Umbilical cord (tissue), 2 donors: ENCODE data around the gene NKX1-1. TPM values are rescaled to one million over a fixed set of nuclear protein-coding genes. Genes with fewer than 3 reads are reported as not detected.
"Not testable (repeated sequence)": the region's sequence is repeated elsewhere in the genome, so short reads cannot be mapped to it uniquely, and the experiment has no call there.

Experiments used
- DNase-seq: peaks from one replicate; pipeline ENCODE4 v3.0.0-alpha.2; 2015; ENCODE audit warnings: low spot score
- total RNA-seq: library from RNA; depleted of rRNA; stranded (reverse); fragments of >200 nt; gene quantifications from one replicate; pipeline ENCODE4 v1.2.3, GENCODE V29; 2014; ENCODE audit warnings: low replicate concordance; ENCODE audit not compliant: insufficient read depth

Gene NKX1-1
- total RNA-seq, 1 donor from 2014 or later, result 1.9 TPM

GRCh38 chr4:1404573-1405253, 1.5 kb downstream of the NKX1-1 start:
- DNase-seq, result no peak

- no peak for DNase-seq
Observed at GRCh38 chr4:1403591-1404572, 2.4 kb downstream of the NKX1-1 start.

- no peak for DNase-seq
Observed at GRCh38 chr4:1403177-1403583, 3.1 kb downstream of the NKX1-1 start.

GRCh38 chr4:1402516-1403091, 3.6 kb downstream of the NKX1-1 start:
- DNase-seq, result no peak

- DNase-seq, result no peak
Observed at GRCh38 chr4:1402021-1402515, 4.2 kb downstream of the NKX1-1 start.

GRCh38 chr4:1401409-1402020, 4.7 kb downstream of the NKX1-1 start:
- no peak for DNase-seq

GRCh38 chr4:1400831-1401408, 5.3 kb downstream of the NKX1-1 start:
- no peak for DNase-seq

GRCh38 chr4:1400191-1400805, 5.9 kb downstream of the NKX1-1 start:
- no peak for DNase-seq

- no peak for DNase-seq
Observed at GRCh38 chr4:1399508-1400190, 6.6 kb downstream of the NKX1-1 start.

- DNase-seq, result no peak
Observed at GRCh38 chr4:1398681-1399507, 7.3 kb downstream of the NKX1-1 start.

GRCh38 chr4:1396806-1397455, 9.3 kb downstream of the NKX1-1 start:
- DNase-seq, result no peak

- no peak for DNase-seq
Observed at GRCh38 chr4:1395941-1396805, 10.1 kb downstream of the NKX1-1 start.

- DNase-seq, result not testable (repeated sequence)
Observed at GRCh38 chr4:1395389-1395820, 10.8 kb downstream of the NKX1-1 start.

GRCh38 chr4:1394554-1395388, 11.5 kb downstream of the NKX1-1 start:
- DNase-seq, result not testable (repeated sequence)

GRCh38 chr4:1393866-1394265, 12.4 kb downstream of the NKX1-1 start:
- no peak for DNase-seq

GRCh38 chr4:1393363-1393762, 12.9 kb downstream of the NKX1-1 start:
- not testable (repeated sequence) for DNase-seq
